Left lung (tissue), 10 donors: ENCODE data around the gene POLR1A. TPM values are rescaled to one million over a fixed set of nuclear protein-coding genes. Genes with fewer than 3 reads are reported as not detected.

Experiments used
- ATAC-seq: fragments of 200-7000 bp; cut with Tn5 transposase; one replicate; pipeline ENCODE4 v1.9.1; 2020; ENCODE audit warnings: moderate library complexity
- DNase-seq, 4 donors: peaks; one replicate each; pipeline ENCODE4 v3.0.0-alpha.2; 2013 to 2020
- H3K27ac ChIP-seq, 2 donors: fragments of 200-600 bp; sonication (generic) in 1 of 2; one replicate each; pipeline versions ENCODE4 v1.5.0 to v1.8.0; 2020 to 2021
- H3K27me3 ChIP-seq, 2 donors: fragments of 200-600 bp; sonication (generic) in 1 of 2; one replicate each; pipeline versions ENCODE4 v1.5.0 to v1.8.0; 2020 to 2021
- H3K36me3 ChIP-seq, 2 donors: fragments of 200-600 bp; sonication (generic) in 1 of 2; one replicate each; pipeline versions ENCODE4 v1.5.0 to v1.8.0; 2020 to 2021
- H3K4me1 ChIP-seq, 2 donors: fragments of 200-600 bp; one replicate each; pipeline ENCODE4 v1.8.0; 2021
- H3K4me3 ChIP-seq, 2 donors: fragments of 200-600 bp; sonication (generic) in 1 of 2; one replicate each; pipeline versions ENCODE4 v1.5.0 to v1.8.0; 2020 to 2021; ENCODE audit warnings: mild to moderate bottlenecking in 1 of 2
- H3K9me3 ChIP-seq, 2 donors: fragments of 200-600 bp; sonication (generic) in 1 of 2; one replicate each; pipeline versions ENCODE4 v1.5.0 to v1.8.0; 2020 to 2021
- CTCF ChIP-seq, 2 donors: fragments of 200-600 bp; sonication (generic) in 1 of 2; IDR thresholded peaks; one replicate each; pipeline versions ENCODE4 v1.5.0 to v1.8.0; 2021; ENCODE audit warnings: antibody characterized with exemption in 2 of 2
- intact Hi-C, 2 donors: fragments of 100-400 bp; cut with DNase I; formaldehyde crosslinking; loops; one replicate each; pipeline versions ENCODE4 v1.11.2 to v1.14.2; 2022
- polyA plus RNA-seq, 6 donors: library from polyadenylated mRNA; unstranded; fragments of 120-200 nt; gene quantifications; one replicate each; pipeline ENCODE4 v1.2.1, GENCODE V29; 2013; ENCODE audit not compliant: insufficient read length in 6 of 6
- total RNA-seq, 2 donors: library from RNA; stranded (reverse); fragmentation: NEBNext Ultra II Directional; extraction: Animal tissue kit (Norgen Biotek cat#: 25700); gene quantifications; one replicate each; pipeline ENCODE4 v1.2.1, GENCODE V29; 2021
- donor health status: DM: no; HTN: yes; CAD: no.
- donor health status: DM: no; HTN: no; CAD: no.

Gene POLR1A
- total and polyA plus RNA-seq, 8 donors = 18.6 to 34.7 (median 21.9) TPM

- Histone ChIP-seq H3K4me3 (no peak overlapping the region), H3K27ac (no peak overlapping the region), H3K9me3 (peaks cover 0 to 2% of the 10 kb centered on the region in 2 donors), H3K27me3 (no peaks in the 10 kb centered on the region), H3K36me3 (peaks cover 0 to 83% of the 10 kb centered on the region in 2 donors), H3K4me1 (peaks cover 0 to 6% of the 10 kb centered on the region in 2 donors)
- intact Hi-C loops = no loop called here
- TF ChIP-seq CTCF (IDR thresholded peaks at IDR 0.05) = no peak
- ATAC-seq (no peak), DNase-seq (no peak)
Observed at GRCh38 chr2:86065512-86065911, 40.2 kb downstream of the POLR1A start.

- Histone ChIP-seq H3K9me3 (peaks cover 0 to 2% of the 10 kb centered on the region in 2 donors), H3K4me3 (no peak overlapping the region), H3K36me3 (peaks cover 0 to 79% of the 10 kb centered on the region in 2 donors), H3K4me1 (peaks cover 0 to 6% of the 10 kb centered on the region in 2 donors), H3K27me3 (no peaks in the 10 kb centered on the region), H3K27ac (no peak overlapping the region)
- ATAC-seq (no peak), DNase-seq (no peak)
- TF ChIP-seq CTCF (IDR thresholded peaks at IDR 0.05) = no peak
- intact Hi-C loops = no loop called here
Observed at GRCh38 chr2:86064006-86064405, 41.7 kb downstream of the POLR1A start.

GRCh38 chr2:86062043-86062442, 43.6 kb downstream of the POLR1A start:
- Histone ChIP-seq H3K4me3 (no peak overlapping the region), H3K4me1 (peaks cover 0 to 6% of the 10 kb centered on the region in 2 donors), H3K27me3 (no peaks in the 10 kb centered on the region), H3K27ac (no peak overlapping the region), H3K9me3 (peaks cover 0 to 2% of the 10 kb centered on the region in 2 donors), H3K36me3 (peaks cover 0 to 62% of the 10 kb centered on the region in 2 donors)
- ATAC-seq = peak; percentile 63
- TF ChIP-seq CTCF (IDR thresholded peaks at IDR 0.05) = no peak
- no peak for DNase-seq
- intact Hi-C loops = no loop called here

- intact Hi-C loops = no loop called here
- peaks cover 0 to 59% of the 10 kb centered on the region in 2 donors for H3K36me3 ChIP-seq
Observed at GRCh38 chr2:86056590-86057331, 48.9 kb downstream of the POLR1A start.

More at GRCh38 chr2:86056590-86057331, 48.9 kb downstream of the POLR1A start:
- Histone ChIP-seq H3K4me1 (peaks cover 0 to 2% of the 10 kb centered on the region in 2 donors), H3K4me3 (no peak overlapping the region), H3K9me3 (no peaks in the 10 kb centered on the region), H3K27me3 (no peaks in the 10 kb centered on the region), H3K27ac (no peak overlapping the region)
- no peak for DNase-seq
- no peak for ATAC-seq
- no peak for TF ChIP-seq CTCF (IDR thresholded peaks at IDR 0.05)
